Measurements from ENCODE around the gene KDELR3.

- TF ChIP-seq CTCF (conservative IDR thresholded peaks at IDR 0.05 in 1 of 2, IDR thresholded peaks at IDR 0.05 in 1 of 2; ENCODE audit: low read depth in 1 of 2, low read length in 2 of 2) = no peak
- no peak for TF ChIP-seq EZH2 (IDR thresholded peaks at IDR 0.05; ENCODE audit: low read length, missing control alignments)
Observed at GRCh38 chr22:38494498-38494897, 26.6 kb downstream of the KDELR3 start.

Measured in fibroblast of lung (primary cell).